Endodermal cell (in vitro differentiated cells): ENCODE data around the gene CCDC134. TPM values are rescaled to one million over a fixed set of nuclear protein-coding genes. Genes with fewer than 3 reads are reported as not detected.

Experiments used
- DNase-seq: peaks from one replicate; pipeline ENCODE4 v3.0.0-alpha.2; 2017
- H3K27ac ChIP-seq: 2 replicates; pipeline ENCODE4 v1.5.1; 2013; ENCODE audit warnings: mild to moderate bottlenecking, low read depth, low read length, moderate library complexity
- H3K27me3 ChIP-seq: 2 replicates; pipeline ENCODE4 v1.6.1; 2013; ENCODE audit warnings: mild to moderate bottlenecking, low read length, moderate library complexity; ENCODE audit not compliant: insufficient read depth, control insufficient read depth, poor library complexity, severe bottlenecking
- H3K36me3 ChIP-seq: 2 replicates; pipeline ENCODE4 v1.7.0; 2013; ENCODE audit warnings: mild to moderate bottlenecking, low read length, moderate library complexity; ENCODE audit not compliant: control insufficient read depth, insufficient read depth
- H3K4me1 ChIP-seq: one replicate; pipeline ENCODE4 v1.7.0; 2013; ENCODE audit warnings: low read length; ENCODE audit not compliant: control insufficient read depth, insufficient read depth
- H3K4me3 ChIP-seq: 2 replicates; pipeline ENCODE4 v1.5.1; 2013; ENCODE audit warnings: mild to moderate bottlenecking, low read length, moderate library complexity
- H3K9ac ChIP-seq: 2 replicates; pipeline ENCODE4 v1.6.1; 2013; ENCODE audit warnings: mild to moderate bottlenecking, low read length, moderate library complexity; ENCODE audit not compliant: poor library complexity, severe bottlenecking; ENCODE audit errors: extremely low read depth
- H3K9me3 ChIP-seq: 2 replicates; pipeline ENCODE4 v1.6.1; 2013; ENCODE audit warnings: mild to moderate bottlenecking, low read length, moderate library complexity; ENCODE audit not compliant: control insufficient read depth
- H3K27ac Mint-ChIP-seq: 2 replicates; pipeline ENCODE4 v1.8.0; 2020; ENCODE audit warnings: mixed read lengths
- H3K27me3 Mint-ChIP-seq: 2 replicates; pipeline ENCODE4 v1.8.0; 2021; ENCODE audit warnings: mild to moderate bottlenecking, mixed read lengths; ENCODE audit not compliant: insufficient read depth
- H3K36me3 Mint-ChIP-seq: 2 replicates; pipeline ENCODE4 v1.8.0; 2020; ENCODE audit warnings: low read depth, mixed read lengths
- H3K4me1 Mint-ChIP-seq: 2 replicates; pipeline ENCODE4 v1.8.0; 2020; ENCODE audit warnings: mixed read lengths
- H3K4me3 Mint-ChIP-seq: 2 replicates; pipeline ENCODE4 v1.8.0; 2020; ENCODE audit warnings: mild to moderate bottlenecking, moderate library complexity, mixed read lengths
- H3K9me3 Mint-ChIP-seq: 2 replicates; pipeline ENCODE4 v1.8.0; 2020; ENCODE audit warnings: mild to moderate bottlenecking, mixed read lengths
- WGBS, 2 experiments: methylation state at CpG; one replicate each; pipeline versions ENCODE4 v1.1.5 to v1.1.7; 2013; ENCODE audit warnings: missing lambda C conversion rate in 2 of 2, mixed read lengths in 1 of 2; ENCODE audit not compliant: insufficient coverage in 1 of 2, insufficient read length in 1 of 2; 5-methylcytosine and 5-hydroxymethylcytosine counted together
- total RNA-seq, 2 donors: library from RNA; stranded (reverse); fragmentation: NEBNext Ultra II Directional in 1 of 2; extraction: Animal tissue kit (Norgen Biotek cat#: 25700) in 1 of 2; gene quantifications; 2 replicates in 1 of 2; 3 replicates in 1 of 2; pipeline ENCODE4 v1.2.1, GENCODE V29; 2021
- TF ChIP-seq, protein P1 (sequence below): fragments of 200-600 bp; sonication (generic); conservative IDR thresholded peaks from 2 replicates; pipeline ENCODE4 v1.5.0; 2021; ENCODE audit warnings: antibody characterized with exemption, mild to moderate bottlenecking

Gene CCDC134
- total RNA-seq, 2 donors from 2014 or later: 15.0 to 21.0 TPM

GRCh38 chr22:41873391-41873790 is 72.9 kb downstream of the CCDC134 start:
- 87 to 89% methylated on average over 3 to 5 of the region's 5 CpGs for WGBS, 2 experiments
- no peak overlapping the region for H3K9ac ChIP-seq
- H3K9me3 ChIP-seq: no peaks in the 10 kb centered on the region
- Mint-ChIP-seq H3K27me3 (no peaks in the 10 kb centered on the region), H3K36me3 (peaks cover 70% of the 10 kb centered on the region), H3K9me3 (no peaks in the 10 kb centered on the region), H3K4me1 (peaks cover 6% of the 10 kb centered on the region), H3K27ac (no peak overlapping the region), H3K4me3 (no peak overlapping the region)
- no peak overlapping the region for H3K4me3 ChIP-seq
- TF ChIP-seq, protein P1, sequence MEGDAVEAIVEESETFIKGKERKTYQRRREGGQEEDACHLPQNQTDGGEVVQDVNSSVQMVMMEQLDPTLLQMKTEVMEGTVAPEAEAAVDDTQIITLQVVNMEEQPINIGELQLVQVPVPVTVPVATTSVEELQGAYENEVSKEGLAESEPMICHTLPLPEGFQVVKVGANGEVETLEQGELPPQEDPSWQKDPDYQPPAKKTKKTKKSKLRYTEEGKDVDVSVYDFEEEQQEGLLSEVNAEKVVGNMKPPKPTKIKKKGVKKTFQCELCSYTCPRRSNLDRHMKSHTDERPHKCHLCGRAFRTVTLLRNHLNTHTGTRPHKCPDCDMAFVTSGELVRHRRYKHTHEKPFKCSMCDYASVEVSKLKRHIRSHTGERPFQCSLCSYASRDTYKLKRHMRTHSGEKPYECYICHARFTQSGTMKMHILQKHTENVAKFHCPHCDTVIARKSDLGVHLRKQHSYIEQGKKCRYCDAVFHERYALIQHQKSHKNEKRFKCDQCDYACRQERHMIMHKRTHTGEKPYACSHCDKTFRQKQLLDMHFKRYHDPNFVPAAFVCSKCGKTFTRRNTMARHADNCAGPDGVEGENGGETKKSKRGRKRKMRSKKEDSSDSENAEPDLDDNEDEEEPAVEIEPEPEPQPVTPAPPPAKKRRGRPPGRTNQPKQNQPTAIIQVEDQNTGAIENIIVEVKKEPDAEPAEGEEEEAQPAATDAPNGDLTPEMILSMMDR: no peak
- H3K4me1 ChIP-seq: peaks cover 6% of the 10 kb centered on the region
- H3K27ac ChIP-seq: no peak overlapping the region
- no peak for DNase-seq
- peaks cover 69% of the 10 kb centered on the region for H3K36me3 ChIP-seq
- H3K27me3 ChIP-seq: no peaks in the 10 kb centered on the region

DNA sequence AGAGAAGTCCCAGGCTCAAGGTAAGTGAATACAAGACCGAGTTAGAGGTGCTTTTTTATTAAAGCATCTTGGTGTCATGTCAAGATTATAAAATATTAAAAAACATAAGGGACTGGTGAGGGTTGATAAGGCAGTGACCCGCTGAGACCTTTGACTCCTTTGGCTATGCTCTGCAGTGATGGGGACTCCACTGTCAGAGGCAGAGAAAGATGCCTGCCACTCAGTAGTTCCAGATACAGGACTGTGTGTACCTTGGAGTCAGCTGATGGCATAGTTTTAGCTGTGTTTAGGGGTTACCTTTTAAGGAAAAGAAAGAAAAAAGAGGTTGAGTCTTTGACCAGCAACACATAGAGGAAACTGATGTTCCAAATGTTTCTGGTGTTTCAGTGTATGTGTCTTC is 73.6 kb downstream of the CCDC134 start:
- peaks cover 6% of the 10 kb centered on the region for H3K4me1 ChIP-seq
- Mint-ChIP-seq H3K4me3 (no peak overlapping the region), H3K9me3 (no peaks in the 10 kb centered on the region), H3K27me3 (no peaks in the 10 kb centered on the region), H3K36me3 (peaks cover 68% of the 10 kb centered on the region), H3K4me1 (peaks cover 6% of the 10 kb centered on the region), H3K27ac (no peak overlapping the region)
- no peaks in the 10 kb centered on the region for H3K9me3 ChIP-seq
- no peak overlapping the region for H3K4me3 ChIP-seq
- H3K36me3 ChIP-seq: peaks cover 69% of the 10 kb centered on the region
- TF ChIP-seq, protein P1: no peak
- WGBS, 2 experiments: 100% methylated on average over 1 to 2 of the region's 2 CpGs
- no peaks in the 10 kb centered on the region for H3K27me3 ChIP-seq
- no peak overlapping the region for H3K27ac ChIP-seq
- no peak overlapping the region for H3K9ac ChIP-seq
- no peak for DNase-seq

- Histone ChIP-seq H3K27me3 (no peaks in the 10 kb centered on the region), H3K9ac (no peak overlapping the region), H3K4me3 (no peak overlapping the region), H3K36me3 (peaks cover 78% of the 10 kb centered on the region), H3K9me3 (no peaks in the 10 kb centered on the region), H3K4me1 (peaks cover 6% of the 10 kb centered on the region), H3K27ac (no peak overlapping the region)
- TF ChIP-seq, protein P1: no peak
- Mint-ChIP-seq H3K27ac (no peak overlapping the region), H3K27me3 (no peaks in the 10 kb centered on the region), H3K36me3 (peaks cover 67% of the 10 kb centered on the region), H3K4me1 (peaks cover 6% of the 10 kb centered on the region), H3K9me3 (no peaks in the 10 kb centered on the region), H3K4me3 (no peak overlapping the region)
- no peak for DNase-seq
- 93 to 99% methylated on average over 8 to 10 of the region's 10 CpGs for WGBS, 2 experiments
Measured at GRCh38 chr22:41875531-41876270, 75.2 kb downstream of the CCDC134 start.

Other genes with a start within 250 kb of the CCDC134 start
- gene CSDC2, start 239.7 kb upstream of the CCDC134 start, total RNA-seq: under 1 TPM; 0.27 to 0.90 TPM
- gene PMM1, start 210.8 kb upstream of the CCDC134 start, total RNA-seq: 10 to 100 TPM; 19.0 to 32.3 TPM
- 10 to 100 TPM; 21.8 to 28.9 TPM for gene DESI1, start 179.6 kb upstream of the CCDC134 start, total RNA-seq
- gene XRCC6, start 179.4 kb upstream of the CCDC134 start, total RNA-seq: 100 to 1,000 TPM; 345 to 387 TPM
- 100 to 1,000 TPM; 133 to 146 TPM for gene SNU13, start 111.8 kb upstream of the CCDC134 start, total RNA-seq
- 1 to 10 TPM; 1.2 to 1.5 TPM for gene MEI1, start 101.2 kb upstream of the CCDC134 start, total RNA-seq
- gene SREBF2, start 32.4 kb downstream of the CCDC134 start, total RNA-seq: 100 to 1,000 TPM; 125 to 135 TPM
- under 1 TPM in 1 of 2 donors, not detected in 1; 0.58 TPM for gene SHISA8, start 114.4 kb downstream of the CCDC134 start, total RNA-seq
- gene TNFRSF13C, start 126.1 kb downstream of the CCDC134 start, total RNA-seq: 1 to 10 TPM; 1.7 to 3.3 TPM
- gene CENPM, start 146.5 kb downstream of the CCDC134 start, total RNA-seq: 10 to 100 TPM; 28.5 to 43.1 TPM
- 10 to 100 TPM; 10.9 to 13.9 TPM for gene SEPTIN3, start 168.8 kb downstream of the CCDC134 start, total RNA-seq
- gene WBP2NL, start 198.1 kb downstream of the CCDC134 start, total RNA-seq: not detected